Measurements from ENCODE around the gene ZNF385A. TPM values are rescaled to one million over a fixed set of nuclear protein-coding genes. Genes with fewer than 3 reads are reported as not detected.

Gene ZNF385A
- total RNA-seq, 1 experiment from 2014 or later: 12.2 TPM

DNA sequence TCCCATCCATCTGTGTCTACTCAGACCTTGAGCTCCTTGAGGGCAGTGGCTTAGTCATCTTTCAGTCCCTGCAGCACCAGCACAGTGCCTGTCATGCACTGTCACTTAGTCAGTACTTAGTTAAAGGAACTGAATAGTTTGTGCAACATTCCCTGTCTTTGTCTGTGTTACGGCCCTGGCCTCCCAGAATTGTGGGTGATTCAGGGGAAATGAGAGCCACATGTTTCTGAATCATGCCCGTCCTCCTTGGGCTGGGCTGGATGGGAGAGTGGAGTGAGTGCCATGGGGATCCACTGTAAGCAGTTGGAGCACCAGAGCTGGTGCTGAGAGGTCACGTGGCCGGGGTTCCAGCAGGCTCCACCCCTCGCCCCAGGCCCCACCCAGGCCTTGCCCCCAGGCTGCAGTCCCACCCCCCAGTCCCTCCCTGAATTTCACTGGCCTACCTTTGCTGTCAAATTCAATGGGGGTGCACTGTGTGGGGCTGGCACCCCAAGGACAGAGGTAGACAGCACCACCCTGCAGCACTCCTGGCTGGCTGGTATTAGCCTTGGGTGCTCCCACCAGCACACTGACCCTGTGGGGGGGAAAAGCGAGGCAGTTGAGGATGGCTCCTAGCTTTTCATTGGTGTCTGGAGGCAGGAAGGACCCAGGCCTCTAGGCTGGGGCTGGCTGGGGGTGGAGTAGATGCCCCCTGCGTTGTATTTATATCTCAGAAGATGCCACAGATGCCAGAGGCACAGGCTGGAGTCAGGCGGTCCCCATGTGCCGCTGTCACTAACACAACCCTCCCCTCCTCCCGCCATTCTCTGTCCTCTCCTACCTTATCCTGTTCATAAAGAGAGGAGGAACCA, 27.1 kb upstream of the ZNF385A start:
- H4K20me1 ChIP-seq (ENCODE audit: insufficient read depth, low read depth, low read length): no peaks in the 10 kb centered on the region
- no peak overlapping the region for H3K4me3 ChIP-seq (ENCODE audit: low read length)
- H3K27ac ChIP-seq (ENCODE audit: low read length): no peak overlapping the region
- H3K9me3 ChIP-seq (ENCODE audit: low read length): no peaks in the 10 kb centered on the region
- H3K79me2 ChIP-seq (ENCODE audit: low read length): no peaks in the 10 kb centered on the region
- no peak overlapping the region for H3K9ac ChIP-seq (ENCODE audit: low read length)
- no peaks in the 10 kb centered on the region for H3K4me1 ChIP-seq (ENCODE audit: low read length)
- DNase-seq: peak; percentile 74
- no peaks in the 10 kb centered on the region for H3K27me3 ChIP-seq (ENCODE audit: low read length)
- H3K4me2 ChIP-seq (ENCODE audit: low read depth, low read length, poor library complexity, severe bottlenecking): no peak overlapping the region
- peak overlapping the region; percentile 84; the same call in 1 of the 2 replicates for H2AFZ ChIP-seq (ENCODE audit: low read length)
- no peaks in the 10 kb centered on the region for H3K9me2 ChIP-seq (replicated peaks; ENCODE audit: insufficient read depth, low read length)
- H3K36me3 ChIP-seq (ENCODE audit: insufficient read depth, low read length): no peaks in the 10 kb centered on the region

- no peak for DNase-seq
- no peaks in the 10 kb centered on the region for H3K9me3 ChIP-seq (ENCODE audit: low read length)
- no peak overlapping the region for H3K9ac ChIP-seq (ENCODE audit: low read length)
- H4K20me1 ChIP-seq (ENCODE audit: insufficient read depth, low read depth, low read length): no peaks in the 10 kb centered on the region
- no peaks in the 10 kb centered on the region for H3K4me1 ChIP-seq (ENCODE audit: low read length)
- no peaks in the 10 kb centered on the region for H3K36me3 ChIP-seq (ENCODE audit: insufficient read depth, low read length)
- H3K27me3 ChIP-seq (ENCODE audit: low read length): no peaks in the 10 kb centered on the region
- H3K4me2 ChIP-seq (ENCODE audit: low read depth, low read length, poor library complexity, severe bottlenecking): no peak overlapping the region
- H3K4me3 ChIP-seq (ENCODE audit: low read length): no peak overlapping the region
- H3K79me2 ChIP-seq (ENCODE audit: low read length): no peaks in the 10 kb centered on the region
- H3K9me2 ChIP-seq (replicated peaks; ENCODE audit: insufficient read depth, low read length): no peaks in the 10 kb centered on the region
- H3K27ac ChIP-seq (ENCODE audit: low read length): no peak overlapping the region
- H2AFZ ChIP-seq (ENCODE audit: low read length): no peak overlapping the region
These were observed 24.7 kb upstream of the ZNF385A start for GRCh38 chr12:54409267-54409666.

GRCh38 chr12:54407183-54407905, 22.8 kb upstream of the ZNF385A start:
- Histone ChIP-seq H3K4me2 (ENCODE audit: low read depth, low read length, poor library complexity, severe bottlenecking) (no peak overlapping the region), H3K27me3 (ENCODE audit: low read length) (no peaks in the 10 kb centered on the region), H4K20me1 (ENCODE audit: insufficient read depth, low read depth, low read length) (no peaks in the 10 kb centered on the region), H3K9me2 (replicated peaks; ENCODE audit: insufficient read depth, low read length) (no peaks in the 10 kb centered on the region), H3K9me3 (ENCODE audit: low read length) (no peaks in the 10 kb centered on the region), H3K4me3 (ENCODE audit: low read length) (no peak overlapping the region), H3K9ac (ENCODE audit: low read length) (no peak overlapping the region), H3K36me3 (ENCODE audit: insufficient read depth, low read length) (no peaks in the 10 kb centered on the region), H3K4me1 (ENCODE audit: low read length) (no peaks in the 10 kb centered on the region), H3K79me2 (ENCODE audit: low read length) (no peaks in the 10 kb centered on the region), H3K27ac (ENCODE audit: low read length) (no peak overlapping the region), H2AFZ (ENCODE audit: low read length) (no peak overlapping the region)
- DNase-seq: no peak

GRCh38 chr12:54405573-54405972, 21.0 kb upstream of the ZNF385A start:
- Histone ChIP-seq H2AFZ (ENCODE audit: low read length) (no peak overlapping the region), H3K9me3 (ENCODE audit: low read length) (no peaks in the 10 kb centered on the region), H3K27me3 (ENCODE audit: low read length) (no peaks in the 10 kb centered on the region), H3K4me3 (ENCODE audit: low read length) (no peak overlapping the region), H3K36me3 (ENCODE audit: insufficient read depth, low read length) (no peaks in the 10 kb centered on the region), H3K27ac (ENCODE audit: low read length) (no peak overlapping the region), H3K4me2 (ENCODE audit: low read depth, low read length, poor library complexity, severe bottlenecking) (no peak overlapping the region), H3K9me2 (replicated peaks; ENCODE audit: insufficient read depth, low read length) (no peaks in the 10 kb centered on the region), H4K20me1 (ENCODE audit: insufficient read depth, low read depth, low read length) (no peaks in the 10 kb centered on the region), H3K4me1 (ENCODE audit: low read length) (no peaks in the 10 kb centered on the region), H3K79me2 (ENCODE audit: low read length) (no peaks in the 10 kb centered on the region), H3K9ac (ENCODE audit: low read length) (no peak overlapping the region)
- DNase-seq: no peak

DNA sequence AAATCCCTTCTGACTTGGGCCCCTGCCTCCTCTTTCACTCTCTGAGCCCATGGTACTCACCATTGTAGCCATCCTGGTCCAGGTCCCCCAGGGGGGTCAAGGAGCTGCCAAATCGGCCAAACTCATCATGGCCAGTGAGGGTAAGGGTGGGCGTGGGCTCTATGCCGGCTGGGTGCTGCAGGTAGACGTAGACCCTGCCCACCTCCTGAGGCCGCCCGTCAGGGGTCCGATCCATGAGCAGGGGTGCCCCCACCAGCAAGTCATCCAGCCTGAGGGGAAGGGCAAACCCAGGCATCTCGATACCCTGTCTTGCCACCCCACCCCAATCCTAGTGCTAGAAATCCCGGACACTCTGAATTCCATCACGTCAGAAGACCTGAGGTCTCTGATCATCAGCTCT, 20.6 kb upstream of the ZNF385A start:
- Histone ChIP-seq H3K36me3 (ENCODE audit: insufficient read depth, low read length) (no peaks in the 10 kb centered on the region), H4K20me1 (ENCODE audit: insufficient read depth, low read depth, low read length) (no peaks in the 10 kb centered on the region), H3K79me2 (ENCODE audit: low read length) (no peaks in the 10 kb centered on the region)

GRCh38 chr12:54404061-54405004, 19.8 kb upstream of the ZNF385A start:
- H2AFZ ChIP-seq (ENCODE audit: low read length): no peak overlapping the region
- H3K9me3 ChIP-seq (ENCODE audit: low read length): no peaks in the 10 kb centered on the region
- H3K36me3 ChIP-seq (ENCODE audit: insufficient read depth, low read length): no peaks in the 10 kb centered on the region
- no peaks in the 10 kb centered on the region for H4K20me1 ChIP-seq (ENCODE audit: insufficient read depth, low read depth, low read length)
- no peaks in the 10 kb centered on the region for H3K9me2 ChIP-seq (replicated peaks; ENCODE audit: insufficient read depth, low read length)
- no peak overlapping the region for H3K9ac ChIP-seq (ENCODE audit: low read length)
- peak; percentile 91 for DNase-seq
- H3K79me2 ChIP-seq (ENCODE audit: low read length): no peaks in the 10 kb centered on the region
- H3K4me1 ChIP-seq (ENCODE audit: low read length): no peaks in the 10 kb centered on the region
- H3K27me3 ChIP-seq (ENCODE audit: low read length): no peaks in the 10 kb centered on the region
- H3K4me3 ChIP-seq (ENCODE audit: low read length): no peak overlapping the region
- H3K4me2 ChIP-seq (ENCODE audit: low read depth, low read length, poor library complexity, severe bottlenecking): no peak overlapping the region
- no peak overlapping the region for H3K27ac ChIP-seq (ENCODE audit: low read length)

More for the DNA sequence above, 20.6 kb upstream of the ZNF385A start:
- DNase-seq: no peak
- Histone ChIP-seq H2AFZ (ENCODE audit: low read length) (no peak overlapping the region), H3K4me2 (ENCODE audit: low read depth, low read length, poor library complexity, severe bottlenecking) (no peak overlapping the region), H3K9ac (ENCODE audit: low read length) (no peak overlapping the region), H3K4me3 (ENCODE audit: low read length) (no peak overlapping the region), H3K4me1 (ENCODE audit: low read length) (no peaks in the 10 kb centered on the region), H3K9me3 (ENCODE audit: low read length) (no peaks in the 10 kb centered on the region), H3K9me2 (replicated peaks; ENCODE audit: insufficient read depth, low read length) (no peaks in the 10 kb centered on the region), H3K27me3 (ENCODE audit: low read length) (no peaks in the 10 kb centered on the region), H3K27ac (ENCODE audit: low read length) (no peak overlapping the region)

DNA sequence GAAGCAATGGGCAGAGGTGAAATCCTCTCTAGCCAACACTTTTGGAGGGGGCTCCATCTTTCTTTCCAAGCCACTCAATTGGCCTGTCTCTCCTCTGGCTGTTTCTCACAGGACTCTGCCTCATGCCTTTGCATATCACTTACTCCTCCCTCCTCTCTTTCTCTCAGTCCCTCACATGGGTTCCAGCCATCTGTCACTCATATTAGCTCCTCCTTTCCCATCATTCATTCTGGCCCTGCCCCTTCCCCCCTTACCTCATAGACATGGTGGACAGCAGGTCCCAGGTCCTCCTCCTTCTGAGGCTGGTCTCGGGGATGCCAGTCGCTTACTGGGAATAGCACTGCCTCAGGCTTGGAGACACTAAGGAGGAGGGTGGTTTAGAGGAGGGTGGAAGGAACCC, 16.6 kb upstream of the ZNF385A start:
- Histone ChIP-seq H3K4me3 (ENCODE audit: low read length) (no peak overlapping the region), H3K4me2 (ENCODE audit: low read depth, low read length, poor library complexity, severe bottlenecking) (no peak overlapping the region), H3K79me2 (ENCODE audit: low read length) (no peaks in the 10 kb centered on the region), H2AFZ (ENCODE audit: low read length) (no peak overlapping the region), H3K9ac (ENCODE audit: low read length) (no peak overlapping the region), H3K27me3 (ENCODE audit: low read length) (no peaks in the 10 kb centered on the region), H3K9me2 (replicated peaks; ENCODE audit: insufficient read depth, low read length) (no peaks in the 10 kb centered on the region), H3K36me3 (ENCODE audit: insufficient read depth, low read length) (no peaks in the 10 kb centered on the region), H3K9me3 (ENCODE audit: low read length) (no peaks in the 10 kb centered on the region), H4K20me1 (ENCODE audit: insufficient read depth, low read depth, low read length) (no peaks in the 10 kb centered on the region), H3K4me1 (ENCODE audit: low read length) (no peaks in the 10 kb centered on the region), H3K27ac (ENCODE audit: low read length) (no peak overlapping the region)
- peak; percentile 57 for DNase-seq
